Muscle layer of duodenum (tissue), 2 donors: ENCODE measurements around the gene BIK.
A peak's percentile ranks its signal among the peaks of the same experiment; 100 is the strongest.
"Not testable (repeated sequence)": the region's sequence is repeated elsewhere in the genome, so short reads cannot be mapped to it uniquely, and the experiment has no call there.

ENCODE experiments used
- H3K27ac ChIP-seq: one replicate; pipeline ENCODE4 v1.7.0; 2013; ENCODE audit warnings: mild to moderate bottlenecking, low read length
- H3K27me3 ChIP-seq: one replicate; pipeline ENCODE4 v1.7.0; 2013; ENCODE audit warnings: low read depth, mild to moderate bottlenecking, control low read depth, low read length
- H3K36me3 ChIP-seq, 2 donors: one replicate each; pipeline ENCODE4 v1.7.0; 2013; ENCODE audit warnings: low read length in 2 of 2, control low read depth in 1 of 2, mild to moderate bottlenecking in 1 of 2; ENCODE audit not compliant: insufficient read depth in 2 of 2, control insufficient read depth in 1 of 2
- H3K4me1 ChIP-seq, 2 donors: one replicate each; pipeline ENCODE4 v1.7.0; 2013; ENCODE audit warnings: low read length in 2 of 2, mild to moderate bottlenecking in 2 of 2, control low read depth in 1 of 2, moderate library complexity in 1 of 2; ENCODE audit not compliant: insufficient read depth in 2 of 2, control insufficient read depth in 1 of 2
- H3K4me3 ChIP-seq, 2 donors: one replicate each; pipeline ENCODE4 v1.7.0; 2013; ENCODE audit warnings: low read length in 2 of 2, low read depth in 1 of 2, mild to moderate bottlenecking in 1 of 2
- H3K9me3 ChIP-seq, 2 donors: one replicate each; pipeline ENCODE4 v1.7.0; 2013; ENCODE audit warnings: low read length in 2 of 2, control low read depth in 1 of 2, mild to moderate bottlenecking in 1 of 2; ENCODE audit not compliant: control insufficient read depth in 1 of 2
- donor health status: healthy.

Gene BIK

GRCh38 chr22:43088984-43089717, 21.4 kb upstream of the BIK start, which contains the start of gene TTLL1:
TSS of gene TTLL1 (minus strand) at chr22:43089391. CDS start at chr22:43075586, 13,805 bp downstream.
- H3K9me3 ChIP-seq: no peaks in the 10 kb centered on the region
- H3K4me3 ChIP-seq: peak within 1 kb of the TSS; percentile 84 to 98
- H3K27me3 ChIP-seq: no peaks in the 10 kb centered on the region
- no peak within 1 kb of the TSS for H3K27ac ChIP-seq
- H3K4me1 ChIP-seq: peaks cover 0 to 7% of the 10 kb centered on the region in 2 donors
- H3K36me3 ChIP-seq: no peaks in the 10 kb centered on the region

GRCh38 chr22:43090130-43090789, 20.3 kb upstream of the BIK start:
- Histone ChIP-seq H3K27ac (no peak overlapping the region), H3K4me1 (peaks cover 0 to 7% of the 10 kb centered on the region in 2 donors), H3K9me3 (no peaks in the 10 kb centered on the region), H3K4me3 (no peak overlapping the region), H3K27me3 (no peaks in the 10 kb centered on the region), H3K36me3 (no peaks in the 10 kb centered on the region)

GRCh38 chr22:43092085-43092484, 18.5 kb upstream of the BIK start:
- H3K4me1 ChIP-seq: peaks cover 0 to 7% of the 10 kb centered on the region in 2 donors
- no peaks in the 10 kb centered on the region for H3K36me3 ChIP-seq
- H3K27ac ChIP-seq: no peak overlapping the region
- no peaks in the 10 kb centered on the region for H3K27me3 ChIP-seq
- H3K9me3 ChIP-seq: peaks cover 5% of the 10 kb centered on the region in 2 donors
- no peak overlapping the region for H3K4me3 ChIP-seq

- H3K4me1 ChIP-seq: no peaks in the 10 kb centered on the region
- H3K9me3 ChIP-seq: peaks cover 5% of the 10 kb centered on the region in 2 donors
- no peak overlapping the region for H3K27ac ChIP-seq
- no peaks in the 10 kb centered on the region for H3K27me3 ChIP-seq
- no peak overlapping the region for H3K4me3 ChIP-seq
- H3K36me3 ChIP-seq: no peaks in the 10 kb centered on the region
Measured at GRCh38 chr22:43094085-43094484, 16.5 kb upstream of the BIK start.

GRCh38 chr22:43094551-43094950, 16.0 kb upstream of the BIK start:
- no peak overlapping the region for H3K4me3 ChIP-seq
- H3K27me3 ChIP-seq: no peaks in the 10 kb centered on the region
- H3K36me3 ChIP-seq: no peaks in the 10 kb centered on the region
- no peaks in the 10 kb centered on the region for H3K4me1 ChIP-seq
- H3K27ac ChIP-seq: no peak overlapping the region
- H3K9me3 ChIP-seq: peaks cover 5% of the 10 kb centered on the region in 2 donors

- Histone ChIP-seq H3K4me1 (no peaks in the 10 kb centered on the region), H3K36me3 (no peaks in the 10 kb centered on the region), H3K9me3 (peaks cover 5% of the 10 kb centered on the region in 2 donors), H3K27ac (no peak overlapping the region), H3K4me3 (no peak overlapping the region), H3K27me3 (no peaks in the 10 kb centered on the region)
Measured at GRCh38 chr22:43096420-43096819, 14.1 kb upstream of the BIK start.

- Histone ChIP-seq H3K27ac (no peak overlapping the region), H3K9me3 (peaks cover 5% of the 10 kb centered on the region in 2 donors), H3K36me3 (no peaks in the 10 kb centered on the region), H3K27me3 (no peaks in the 10 kb centered on the region), H3K4me1 (no peaks in the 10 kb centered on the region), H3K4me3 (no peak overlapping the region)
Measured at GRCh38 chr22:43098356-43098755, 12.2 kb upstream of the BIK start.

- H3K9me3 ChIP-seq: peaks cover 5% of the 10 kb centered on the region in 2 donors
- no peak overlapping the region for H3K4me3 ChIP-seq
- no peaks in the 10 kb centered on the region for H3K27me3 ChIP-seq
- no peak overlapping the region for H3K27ac ChIP-seq
- no peaks in the 10 kb centered on the region for H3K36me3 ChIP-seq
- no peaks in the 10 kb centered on the region for H3K4me1 ChIP-seq
Measured at GRCh38 chr22:43099095-43099494, 11.5 kb upstream of the BIK start.

- no peaks in the 10 kb centered on the region for H3K27me3 ChIP-seq
- H3K27ac ChIP-seq: no peak overlapping the region
- no peaks in the 10 kb centered on the region for H3K4me1 ChIP-seq
- H3K4me3 ChIP-seq: no peak overlapping the region
- H3K36me3 ChIP-seq: no peaks in the 10 kb centered on the region
- H3K9me3 ChIP-seq: peaks cover 5% of the 10 kb centered on the region in 2 donors
Measured at GRCh38 chr22:43100225-43100624, 10.3 kb upstream of the BIK start.

- no peaks in the 10 kb centered on the region for H3K4me1 ChIP-seq
- no peaks in the 10 kb centered on the region for H3K36me3 ChIP-seq
- H3K4me3 ChIP-seq: no peak overlapping the region
- H3K9me3 ChIP-seq: peaks cover 5% of the 10 kb centered on the region in 2 donors
- H3K27ac ChIP-seq: no peak overlapping the region
- H3K27me3 ChIP-seq: no peaks in the 10 kb centered on the region
Measured at GRCh38 chr22:43101306-43101705, 9.2 kb upstream of the BIK start.

GRCh38 chr22:43104056-43104625, 6.4 kb upstream of the BIK start:
- H3K9me3 ChIP-seq, H3K27me3 ChIP-seq, H3K36me3 ChIP-seq, H3K27ac ChIP-seq, H3K4me1 ChIP-seq, H3K4me3 ChIP-seq: not testable (repeated sequence)
